Liver (tissue), 9 donors: Measurements from ENCODE around the gene SLC5A12. TPM values are rescaled to one million over a fixed set of nuclear protein-coding genes. Genes with fewer than 3 reads are reported as not detected.

Experiments
- DNase-seq: peaks from one replicate; pipeline ENCODE4 v3.0.0-alpha.2; 2017; ENCODE audit warnings: low spot score
- H3K27ac ChIP-seq, 2 donors: one replicate each; pipeline ENCODE4 v1.7.0; 2013; ENCODE audit warnings: inconsistent platforms in 2 of 2, low read length in 2 of 2, control low read depth in 1 of 2, low read depth in 1 of 2, mild to moderate bottlenecking in 1 of 2
- H3K27me3 ChIP-seq, 4 donors: one replicate each; pipeline versions ENCODE4 v1.6.1 to v1.7.0; 2013; ENCODE audit warnings: low read length in 3 of 4, inconsistent platforms in 1 of 4, mild to moderate bottlenecking in 1 of 4, moderate library complexity in 1 of 4; ENCODE audit not compliant: control insufficient read depth in 4 of 4, insufficient read depth in 4 of 4
- H3K36me3 ChIP-seq, 4 donors: one replicate each; pipeline versions ENCODE4 v1.6.1 to v1.7.0; 2013; ENCODE audit warnings: low read length in 3 of 4, mild to moderate bottlenecking in 3 of 4, low read depth in 1 of 4, moderate library complexity in 1 of 4; ENCODE audit not compliant: control insufficient read depth in 4 of 4, insufficient read depth in 3 of 4
- H3K4me1 ChIP-seq, 4 donors: one replicate each; pipeline versions ENCODE4 v1.6.1 to v1.7.0; 2013; ENCODE audit warnings: low read length in 3 of 4, mild to moderate bottlenecking in 3 of 4, moderate library complexity in 1 of 4; ENCODE audit not compliant: control insufficient read depth in 4 of 4, insufficient read depth in 4 of 4
- H3K4me3 ChIP-seq, 3 donors: one replicate each; pipeline versions ENCODE4 v1.6.1 to v1.7.0; 2013; ENCODE audit warnings: low read length in 3 of 3, control low read depth in 1 of 3, low read depth in 1 of 3, mild to moderate bottlenecking in 1 of 3
- H3K9ac ChIP-seq, 2 donors: one replicate each; pipeline ENCODE4 v1.7.0; 2013; ENCODE audit warnings: low read length in 2 of 2, mild to moderate bottlenecking in 2 of 2, moderate library complexity in 2 of 2, control low read depth in 1 of 2, low read depth in 1 of 2
- H3K9me3 ChIP-seq, 4 donors: one replicate each; pipeline versions ENCODE4 v1.6.1 to v1.7.0; 2013; ENCODE audit warnings: low read length in 3 of 4; ENCODE audit not compliant: control insufficient read depth in 4 of 4
- EGR1 ChIP-seq, 2 donors: IDR thresholded peaks; 2 replicates each; pipeline ENCODE4 v1.6.1; 2016 to 2018; ENCODE audit warnings: antibody characterized with exemption in 2 of 2, low read depth in 2 of 2
- FOXA2 ChIP-seq: IDR thresholded peaks from 2 replicates; pipeline ENCODE4 v1.6.1; 2016; ENCODE audit warnings: antibody characterized with exemption
- GABPA ChIP-seq, 2 donors: IDR thresholded peaks in 1 of 2; conservative IDR thresholded peaks in 1 of 2; 2 replicates each; pipeline ENCODE4 v1.6.1; 2016; ENCODE audit warnings: antibody characterized with exemption in 2 of 2, mild to moderate bottlenecking in 1 of 2, moderate library complexity in 1 of 2
- HNF4A ChIP-seq, 2 donors: conservative IDR thresholded peaks; 2 replicates each; pipeline ENCODE4 v1.6.1; 2016; ENCODE audit warnings: antibody characterized with exemption in 2 of 2, mild to moderate bottlenecking in 2 of 2
- HNF4G ChIP-seq: IDR thresholded peaks from 2 replicates; pipeline ENCODE4 v1.6.1; 2016; ENCODE audit warnings: antibody characterized with exemption
- JUND ChIP-seq, 2 donors: IDR thresholded peaks; 2 replicates each; pipeline ENCODE4 v1.6.1; 2016; ENCODE audit warnings: antibody characterized with exemption in 2 of 2
- NR2F2 ChIP-seq: IDR thresholded peaks from 2 replicates; pipeline ENCODE4 v1.6.1; 2016; ENCODE audit warnings: antibody characterized with exemption
- RAD21 ChIP-seq, 2 donors: IDR thresholded peaks; 2 replicates each; pipeline ENCODE4 v1.6.1; 2016; ENCODE audit warnings: antibody characterized with exemption in 2 of 2, mild to moderate bottlenecking in 2 of 2
- REST ChIP-seq: IDR thresholded peaks from 2 replicates; pipeline ENCODE4 v1.6.1; 2016; ENCODE audit warnings: antibody characterized with exemption, mild to moderate bottlenecking
- RXRA ChIP-seq, 2 donors: IDR thresholded peaks; 2 replicates each; pipeline ENCODE4 v1.6.1; 2017 to 2018; ENCODE audit warnings: antibody characterized with exemption in 2 of 2, mild to moderate bottlenecking in 1 of 2
- SP1 ChIP-seq: IDR thresholded peaks from 2 replicates; pipeline ENCODE4 v1.6.1; 2018; ENCODE audit warnings: antibody characterized with exemption, mild to moderate bottlenecking
- TAF1 ChIP-seq: conservative IDR thresholded peaks from 2 replicates; pipeline ENCODE4 v1.6.1; 2016; ENCODE audit warnings: antibody characterized with exemption, mild to moderate bottlenecking
- YY1 ChIP-seq: IDR thresholded peaks from 2 replicates; pipeline ENCODE4 v1.6.1; 2016; ENCODE audit warnings: antibody characterized with exemption, mild to moderate bottlenecking
- ZBTB33 ChIP-seq: IDR thresholded peaks from 2 replicates; pipeline ENCODE4 v1.6.1; 2016; ENCODE audit warnings: antibody characterized with exemption
- whole genome bisulfite sequencing: extraction: QIAGEN DNeasy Blood & Tissue Kit; methylation state at CpG from one replicate; pipeline ENCODE4 v1.1.7; 2013; 5-methylcytosine and 5-hydroxymethylcytosine counted together
- polyA plus RNA-seq, 2 donors: library from polyadenylated mRNA; stranded (reverse) in 1 of 2; unstranded in 1 of 2; fragments of 200-250 nt in 1 of 2; fragments of >200 nt in 1 of 2; fragmentation: Nextera tagmentation in 1 of 2; extraction: Ambion mirVana in 1 of 2; gene quantifications; one replicate each; pipeline versions ENCODE4 v1.2.1 to v1.2.3, GENCODE V29; 2013 to 2015
- total RNA-seq, 2 donors: library from RNA; depleted of rRNA; stranded (reverse); fragments of >200 nt; gene quantifications; one replicate each; pipeline ENCODE4 v1.2.3, GENCODE V29; 2014
- TF ChIP-seq, protein P1 (sequence below): IDR thresholded peaks from 2 replicates; pipeline ENCODE4 v1.6.1; 2016; ENCODE audit warnings: antibody characterized with exemption
- TF ChIP-seq, protein P2 (sequence below): fragments of 150-350 bp; IDR thresholded peaks from 2 replicates; pipeline ENCODE4 v1.5.1; 2017; ENCODE audit warnings: improper control_type of control experiment, low read depth, low read length; ENCODE audit not compliant: missing input control
- donor health status: healthy.
- donor health status: healthy.
- donor health status: healthy.
- donor health status: healthy.
- donor health status: healthy.

Gene SLC5A12
- total and polyA plus RNA-seq, 4 donors, result under 0.01 to 0.23 (median 0.03) TPM; not detected in 1

GRCh38 chr11:26710489-26710888, 11.4 kb downstream of the SLC5A12 start:
- TF ChIP-seq JUND (IDR thresholded peaks at IDR 0.05) (no peak), RAD21 (IDR thresholded peaks at IDR 0.05) (no peak), YY1 (no peak), SP1 (no peak), HNF4A (conservative IDR thresholded peaks at IDR 0.05) (no peak), EGR1 (IDR thresholded peaks at IDR 0.05; ENCODE audit: low read depth in 2 of 2) (no peak), HNF4G (no peak), TAF1 (no peak), ZBTB33 (no peak), RXRA (IDR thresholded peaks at IDR 0.05) (no peak), GABPA (IDR thresholded peaks at IDR 0.05 in 1 of 2, conservative IDR thresholded peaks at IDR 0.05 in 1 of 2) (no peak)
- TF ChIP-seq, protein P1, sequence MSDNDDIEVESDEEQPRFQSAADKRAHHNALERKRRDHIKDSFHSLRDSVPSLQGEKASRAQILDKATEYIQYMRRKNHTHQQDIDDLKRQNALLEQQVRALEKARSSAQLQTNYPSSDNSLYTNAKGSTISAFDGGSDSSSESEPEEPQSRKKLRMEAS, result no peak
- WGBS, result 82% methylated on average over 2 of the region's 2 CpGs
- no peaks in the 10 kb centered on the region for H3K9me3 ChIP-seq
- peaks cover 0 to 2% (median 0%) of the 10 kb centered on the region in 4 donors for H3K36me3 ChIP-seq
- no peak overlapping the region for H3K27ac ChIP-seq
- no peaks in the 10 kb centered on the region for H3K27me3 ChIP-seq
- DNase-seq, result no peak
- no peak overlapping the region for H3K4me3 ChIP-seq
- no peak overlapping the region for H3K9ac ChIP-seq
- H3K4me1 ChIP-seq, result no peaks in the 10 kb centered on the region

- DNase-seq, result no peak
- Histone ChIP-seq H3K27me3 (no peaks in the 10 kb centered on the region), H3K4me1 (no peaks in the 10 kb centered on the region), H3K9ac (no peak overlapping the region), H3K9me3 (no peaks in the 10 kb centered on the region), H3K27ac (no peak overlapping the region), H3K4me3 (no peak overlapping the region), H3K36me3 (peaks cover 0 to 2% (median 0%) of the 10 kb centered on the region in 4 donors)
- TF ChIP-seq GABPA (IDR thresholded peaks at IDR 0.05 in 1 of 2, conservative IDR thresholded peaks at IDR 0.05 in 1 of 2) (no peak), REST (no peak), YY1 (no peak), ZBTB33 (no peak), FOXA2 (no peak), NR2F2 (no peak), RXRA (IDR thresholded peaks at IDR 0.05) (no peak), JUND (IDR thresholded peaks at IDR 0.05) (no peak), HNF4A (conservative IDR thresholded peaks at IDR 0.05) (no peak), SP1 (no peak), RAD21 (IDR thresholded peaks at IDR 0.05) (no peak)
- TF ChIP-seq, protein P2, sequence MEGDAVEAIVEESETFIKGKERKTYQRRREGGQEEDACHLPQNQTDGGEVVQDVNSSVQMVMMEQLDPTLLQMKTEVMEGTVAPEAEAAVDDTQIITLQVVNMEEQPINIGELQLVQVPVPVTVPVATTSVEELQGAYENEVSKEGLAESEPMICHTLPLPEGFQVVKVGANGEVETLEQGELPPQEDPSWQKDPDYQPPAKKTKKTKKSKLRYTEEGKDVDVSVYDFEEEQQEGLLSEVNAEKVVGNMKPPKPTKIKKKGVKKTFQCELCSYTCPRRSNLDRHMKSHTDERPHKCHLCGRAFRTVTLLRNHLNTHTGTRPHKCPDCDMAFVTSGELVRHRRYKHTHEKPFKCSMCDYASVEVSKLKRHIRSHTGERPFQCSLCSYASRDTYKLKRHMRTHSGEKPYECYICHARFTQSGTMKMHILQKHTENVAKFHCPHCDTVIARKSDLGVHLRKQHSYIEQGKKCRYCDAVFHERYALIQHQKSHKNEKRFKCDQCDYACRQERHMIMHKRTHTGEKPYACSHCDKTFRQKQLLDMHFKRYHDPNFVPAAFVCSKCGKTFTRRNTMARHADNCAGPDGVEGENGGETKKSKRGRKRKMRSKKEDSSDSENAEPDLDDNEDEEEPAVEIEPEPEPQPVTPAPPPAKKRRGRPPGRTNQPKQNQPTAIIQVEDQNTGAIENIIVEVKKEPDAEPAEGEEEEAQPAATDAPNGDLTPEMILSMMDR, result no peak
- TF ChIP-seq, protein P1, result no peak
- 58% methylated on average over 2 of the region's 2 CpGs for WGBS
Measured at GRCh38 chr11:26708736-26709456, 13.0 kb downstream of the SLC5A12 start.
